Caco-2 (cell line): ENCODE measurements around the gene HSD3B2. TPM values are rescaled to one million over a fixed set of nuclear protein-coding genes. Genes with fewer than 3 reads are reported as not detected.

Experiments used
- Bru-seq: library from RNA; stranded (reverse); fragments of 400-500 nt; gene quantifications from one replicate; lab custom pipeline; 2021; lab: Mats Ljungman, UMichigan
- BruChase-seq, 2 experiments: library from RNA; stranded (reverse); fragments of 400-500 nt; gene quantifications; one replicate each; lab custom pipeline; 2021; lab: Mats Ljungman, UMichigan
- BruUV-seq: library from RNA; stranded (reverse); fragments of 400-500 nt; replicated peaks from 2 replicates; lab custom pipeline; 2021; lab: Mats Ljungman, UMichigan
- CTCF ChIA-PET: fragments of 300-600 bp; sonication (Branson Sonifier 250); formaldehyde crosslinking; loops from one replicate; lab custom pipeline; 2022; ENCODE audit warnings: antibody characterized with exemption; lab: Charles Lee
- POLR2A ChIA-PET: fragments of 300-600 bp; sonication (Branson Sonifier 250); formaldehyde crosslinking; loops from one replicate; lab custom pipeline; 2022; ENCODE audit warnings: antibody characterized with exemption; lab: Charles Lee
- DNase-seq, 2 experiments: peaks; one replicate each; pipeline versions ENCODE4 v3.0.0 to v3.0.0-alpha.2; 2020 to 2022
- H3K27me3 ChIP-seq: replicated peaks from 2 replicates; pipeline ENCODE4 v1.6.0; 2011; ENCODE audit warnings: low read length; ENCODE audit not compliant: control insufficient read depth, insufficient read depth
- H3K36me3 ChIP-seq: 2 replicates; pipeline ENCODE4 v1.5.1; 2011; ENCODE audit warnings: low read length; ENCODE audit not compliant: control insufficient read depth, insufficient read depth
- H3K4me1 ChIP-seq: fragments of 250-450 bp; sonication (Bioruptor Pico); 2 replicates; pipeline ENCODE4 v1.5.1; 2020; ENCODE audit warnings: mild to moderate bottlenecking
- H3K4me3 ChIP-seq: 2 replicates; pipeline ENCODE4 v1.5.1; 2011; ENCODE audit warnings: low read depth, mild to moderate bottlenecking, control low read depth, low read length
- H3K9me3 ChIP-seq: fragments of 250-450 bp; sonication (Bioruptor Pico); 2 replicates; pipeline ENCODE4 v1.5.1; 2020; ENCODE audit warnings: mild to moderate bottlenecking, moderate library complexity
- H3K27ac Mint-ChIP-seq: one replicate; pipeline ENCODE4 v1.8.0; 2022; ENCODE audit warnings: mixed read lengths; ENCODE audit not compliant: unreplicated experiment
- H3K27me3 Mint-ChIP-seq: one replicate; pipeline ENCODE4 v1.8.0; 2022; ENCODE audit warnings: mixed read lengths; ENCODE audit not compliant: insufficient read depth, unreplicated experiment
- H3K36me3 Mint-ChIP-seq: one replicate; pipeline ENCODE4 v1.8.0; 2022; ENCODE audit warnings: mild to moderate bottlenecking, mixed read lengths; ENCODE audit not compliant: insufficient read depth, unreplicated experiment
- H3K4me1 Mint-ChIP-seq: one replicate; pipeline ENCODE4 v1.8.0; 2022; ENCODE audit warnings: low read depth, mixed read lengths; ENCODE audit not compliant: unreplicated experiment
- H3K4me3 Mint-ChIP-seq: one replicate; pipeline ENCODE4 v1.8.0; 2022; ENCODE audit warnings: mild to moderate bottlenecking, moderate library complexity, mixed read lengths; ENCODE audit not compliant: unreplicated experiment
- H3K9me3 Mint-ChIP-seq: one replicate; pipeline ENCODE4 v1.8.0; 2022; ENCODE audit warnings: mixed read lengths; ENCODE audit not compliant: unreplicated experiment
- intact Hi-C: fragments of 100-400 bp; cut with micrococcal nuclease; formaldehyde crosslinking; loops from one replicate; pipeline ENCODE4 v1.10.0; 2022; ENCODE audit not compliant: unreplicated experiment
- long read RNA-seq: library from polyadenylated mRNA; stranded (forward); transcript quantifications from one replicate; pipeline ENCODE4 v2.0.0, GENCODE V29; 2022
- total RNA-seq: library from RNA; stranded (reverse); gene quantifications from 2 replicates; pipeline ENCODE4 v1.2.3, GENCODE V29; 2022
- TF ChIP-seq, protein P1 (sequence below), 2 experiments: fragments of 200-600 bp in 1 of 2; IDR thresholded peaks; 1 replicate in 1 of 2; 2 replicates in 1 of 2; pipeline versions ENCODE4 v1.5.1 to v1.8.0; 2011 to 2022; ENCODE audit warnings: antibody characterized with exemption in 1 of 2, control low read depth in 1 of 2, inconsistent platforms in 1 of 2, low read depth in 1 of 2, low read length in 1 of 2, mild to moderate bottlenecking in 1 of 2, moderate library complexity in 1 of 2; ENCODE audit not compliant: insufficient read depth in 1 of 2, severe bottlenecking in 1 of 2, unreplicated experiment in 1 of 2

HSD3B2 gene
- total RNA-seq (not detected in 2 replicates), Bru-seq, nascent RNA (percentile 11 among the genes with signal in this experiment), BruChase-seq, experiment 1, labeled RNA remaining after a 2-hour chase (not detected), BruChase-seq, experiment 2, labeled RNA remaining after a 6-hour chase (percentile 9 among the genes with signal in this experiment)
- long read RNA-seq = 0 reads

DNA sequence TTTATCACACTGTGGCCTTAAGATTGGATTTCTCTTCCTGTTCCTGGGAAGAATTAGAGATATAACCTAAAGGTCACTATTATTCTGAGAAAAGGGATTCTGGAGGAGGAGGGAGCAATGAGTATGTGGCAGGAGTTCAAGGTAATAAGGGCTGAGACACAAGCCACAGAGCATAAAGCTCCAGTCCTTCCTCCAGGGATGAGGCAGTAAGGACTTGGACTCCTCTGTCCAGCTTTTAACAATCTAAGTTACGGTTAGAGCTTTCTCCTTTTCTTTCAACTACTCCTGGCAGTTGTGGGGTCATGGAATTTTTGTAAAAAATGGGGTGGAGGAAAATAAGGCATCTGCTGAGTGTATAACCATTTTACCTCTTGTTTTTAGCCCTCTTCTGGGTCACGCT lies at the start of gene HSD3B2:
Gene HSD3B2, plus strand, starts transcription at position 201 of the 400 bp plus-strand sequence. CDS start 270 bp downstream, outside the sequence.
- DNase-seq = no peak
- no peaks in the 10 kb centered on the region for H3K36me3 ChIP-seq
- ChIA-PET POLR2A (no interaction called here), CTCF (no interaction called here)
- Mint-ChIP-seq H3K36me3 (no peaks in the 10 kb centered on the region), H3K4me1 (no peaks in the 10 kb centered on the region), H3K9me3 (no peaks in the 10 kb centered on the region), H3K27ac (no peak within 1 kb of the TSS), H3K4me3 (no peak within 1 kb of the TSS), H3K27me3 (peaks cover 7% of the 10 kb centered on the region)
- intact Hi-C loops = no loop called here
- no TSS peak for BruUV-seq
- H3K4me1 ChIP-seq = no peaks in the 10 kb centered on the region
- TF ChIP-seq, protein P1, sequence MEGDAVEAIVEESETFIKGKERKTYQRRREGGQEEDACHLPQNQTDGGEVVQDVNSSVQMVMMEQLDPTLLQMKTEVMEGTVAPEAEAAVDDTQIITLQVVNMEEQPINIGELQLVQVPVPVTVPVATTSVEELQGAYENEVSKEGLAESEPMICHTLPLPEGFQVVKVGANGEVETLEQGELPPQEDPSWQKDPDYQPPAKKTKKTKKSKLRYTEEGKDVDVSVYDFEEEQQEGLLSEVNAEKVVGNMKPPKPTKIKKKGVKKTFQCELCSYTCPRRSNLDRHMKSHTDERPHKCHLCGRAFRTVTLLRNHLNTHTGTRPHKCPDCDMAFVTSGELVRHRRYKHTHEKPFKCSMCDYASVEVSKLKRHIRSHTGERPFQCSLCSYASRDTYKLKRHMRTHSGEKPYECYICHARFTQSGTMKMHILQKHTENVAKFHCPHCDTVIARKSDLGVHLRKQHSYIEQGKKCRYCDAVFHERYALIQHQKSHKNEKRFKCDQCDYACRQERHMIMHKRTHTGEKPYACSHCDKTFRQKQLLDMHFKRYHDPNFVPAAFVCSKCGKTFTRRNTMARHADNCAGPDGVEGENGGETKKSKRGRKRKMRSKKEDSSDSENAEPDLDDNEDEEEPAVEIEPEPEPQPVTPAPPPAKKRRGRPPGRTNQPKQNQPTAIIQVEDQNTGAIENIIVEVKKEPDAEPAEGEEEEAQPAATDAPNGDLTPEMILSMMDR (IDR thresholded peaks at IDR 0.05; ENCODE audit: insufficient read depth in 1 of 2, low read depth in 1 of 2, low read length in 1 of 2, severe bottlenecking in 1 of 2, unreplicated experiment in 1 of 2) = no peak
- H3K27me3 ChIP-seq = no peaks in the 10 kb centered on the region
- no peak within 1 kb of the TSS for H3K4me3 ChIP-seq
- H3K9me3 ChIP-seq = no peaks in the 10 kb centered on the region

DNA sequence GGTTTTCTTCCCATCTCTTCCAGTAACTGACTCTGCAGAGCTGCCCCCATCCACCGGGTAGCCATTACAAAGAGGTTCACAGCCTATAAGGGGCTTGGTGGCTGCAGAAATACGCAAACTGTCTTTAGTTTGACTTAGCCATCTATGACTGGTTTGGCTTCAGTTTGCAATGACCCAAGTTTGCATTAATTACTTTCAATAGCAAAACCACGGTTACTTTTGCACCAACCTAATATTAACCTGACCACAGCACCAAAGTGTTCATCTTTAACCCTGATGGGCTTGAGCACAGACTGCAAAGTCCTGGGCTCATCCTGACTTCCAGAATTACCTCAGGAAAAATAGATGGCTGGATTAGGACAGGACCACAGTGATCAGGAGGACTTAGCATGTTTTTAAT lies 48.5 kb upstream of the HSD3B2 start:
- ChIA-PET POLR2A (no interaction called here), CTCF (interaction anchor here (0.6 to 1.7 kb wide), 3 partner anchors 84 to 91 kb away, joined by 3 to 5 read pairs (median 3); no protein-coding TSS in a partner anchor)
- intact Hi-C loops = loop anchor here (2.0 kb wide), 1 partner anchor 52 kb away; no protein-coding TSS in a partner anchor
- Histone ChIP-seq H3K36me3 (no peaks in the 10 kb centered on the region), H3K27me3 (no peaks in the 10 kb centered on the region), H3K4me3 (no peak overlapping the region), H3K9me3 (no peaks in the 10 kb centered on the region), H3K4me1 (no peaks in the 10 kb centered on the region)
- TF ChIP-seq, protein P1 (IDR thresholded peaks at IDR 0.05; ENCODE audit: insufficient read depth in 1 of 2, low read depth in 1 of 2, low read length in 1 of 2, severe bottlenecking in 1 of 2, unreplicated experiment in 1 of 2) = no peak
- H3K4me3 Mint-ChIP-seq = no peak overlapping the region
- H3K27ac Mint-ChIP-seq = no peak overlapping the region
- no peaks in the 10 kb centered on the region for H3K36me3 Mint-ChIP-seq
- no peaks in the 10 kb centered on the region for H3K9me3 Mint-ChIP-seq
- no peaks in the 10 kb centered on the region for H3K27me3 Mint-ChIP-seq
- no TSS peak for BruUV-seq
- no peak for DNase-seq
- H3K4me1 Mint-ChIP-seq = no peaks in the 10 kb centered on the region

DNA sequence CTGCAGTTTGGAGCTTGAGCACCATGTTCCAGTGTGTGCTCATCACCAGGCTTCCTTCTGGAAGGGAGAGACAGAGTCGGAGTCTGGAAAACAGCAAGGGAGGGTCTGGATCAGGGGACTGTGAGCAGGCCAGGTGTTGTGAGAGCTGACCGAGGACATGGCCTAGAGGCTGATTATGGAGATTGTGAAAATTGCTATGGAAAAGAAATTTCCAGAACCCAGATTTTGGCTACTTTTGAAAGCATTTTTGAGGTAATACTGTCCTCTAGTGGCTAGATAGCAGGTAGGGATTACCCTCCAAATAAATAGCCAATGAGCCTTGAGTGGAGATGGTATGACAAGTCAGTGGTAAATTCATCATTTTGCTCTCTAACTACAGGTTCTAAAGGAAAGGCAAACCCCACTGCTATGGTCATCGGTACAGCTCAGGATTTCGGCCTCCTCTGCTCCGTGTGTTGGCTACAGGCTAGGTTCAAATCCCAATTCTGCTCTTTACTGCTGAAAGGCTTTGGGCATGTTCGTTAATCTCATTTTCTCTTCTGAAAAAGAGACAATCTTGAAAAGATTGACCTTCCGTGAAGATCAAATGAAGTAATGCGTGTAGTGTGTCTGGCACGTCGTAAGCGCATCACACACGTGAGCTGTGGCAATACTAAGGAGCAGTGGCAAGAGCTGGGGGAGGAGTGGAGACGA lies 47.4 kb upstream of the HSD3B2 start:
- Histone ChIP-seq H3K4me1 (no peaks in the 10 kb centered on the region), H3K27me3 (no peaks in the 10 kb centered on the region), H3K4me3 (no peak overlapping the region), H3K36me3 (no peaks in the 10 kb centered on the region), H3K9me3 (no peaks in the 10 kb centered on the region)
- TF ChIP-seq, protein P1 (IDR thresholded peaks at IDR 0.05; ENCODE audit: insufficient read depth in 1 of 2, low read depth in 1 of 2, low read length in 1 of 2, severe bottlenecking in 1 of 2, unreplicated experiment in 1 of 2) = peak; percentile 65 to 87
- intact Hi-C loops = loop anchor here (1.0 to 2.0 kb wide), 3 partner anchors 53 to 92 kb away; no protein-coding TSS in a partner anchor
- ChIA-PET POLR2A (no interaction called here), CTCF (interaction anchor here (1.3 to 1.7 kb wide), 2 partner anchors 85 to 93 kb away, joined by 3 to 5 read pairs; no protein-coding TSS in a partner anchor)
- H3K36me3 Mint-ChIP-seq = no peaks in the 10 kb centered on the region
- BruUV-seq = no TSS peak
- no peaks in the 10 kb centered on the region for H3K27me3 Mint-ChIP-seq
- H3K9me3 Mint-ChIP-seq = no peaks in the 10 kb centered on the region
- H3K4me1 Mint-ChIP-seq = no peaks in the 10 kb centered on the region
- DNase-seq = peak in 1 of 2 experiments; percentile 21
- H3K4me3 Mint-ChIP-seq = no peak overlapping the region
- H3K27ac Mint-ChIP-seq = no peak overlapping the region
